Bronchial epithelial cell (primary cell): ENCODE data around the gene TBCCD1. TPM values are rescaled to one million over a fixed set of nuclear protein-coding genes. Genes with fewer than 3 reads are reported as not detected.
A peak's percentile ranks its signal among the peaks of the same experiment; 100 is the strongest.

ENCODE experiments used
- DNase-seq: peaks from one replicate; pipeline ENCODE4 v3.0.0-alpha.2; 2010; ENCODE audit warnings: low read depth
- FAIRE-seq: peaks from 2 replicates; lab custom pipeline; 2011; peaks lifted over from hg19 to GRCh38; lab: Jason Lieb, UNC
- H3K27me3 ChIP-seq: 2 replicates; pipeline ENCODE4 v1.5.1; 2011; ENCODE audit warnings: low read length; ENCODE audit not compliant: control insufficient read depth, insufficient read depth
- H3K36me3 ChIP-seq: 2 replicates; pipeline ENCODE4 v1.5.1; 2011; ENCODE audit warnings: low read length; ENCODE audit not compliant: control insufficient read depth, insufficient read depth
- H3K4me3 ChIP-seq: 2 replicates; pipeline ENCODE4 v1.5.1; 2011; ENCODE audit warnings: mild to moderate bottlenecking, low read depth, low read length, control low read depth
- CTCF ChIP-seq: IDR thresholded peaks from 2 replicates; pipeline ENCODE4 v1.5.1; 2011; ENCODE audit warnings: mild to moderate bottlenecking, moderate library complexity, low read length, control low read depth, inconsistent platforms; ENCODE audit not compliant: insufficient read depth, severe bottlenecking
- total RNA-seq: library from RNA; depleted of rRNA; stranded (reverse); fragments of >200 nt; gene quantifications from 2 replicates; pipeline ENCODE4 v1.2.1, GENCODE V29; 2014

TBCCD1 gene
- total RNA-seq, 1 donor from 2014 or later, result 13.7 TPM

GRCh38 chr3:186530415-186530814 is 36.7 kb downstream of the TBCCD1 start:
- FAIRE-seq (no peak), DNase-seq (no peak)
- Histone ChIP-seq H3K4me3 (no peak overlapping the region), H3K36me3 (no peaks in the 10 kb centered on the region), H3K27me3 (no peaks in the 10 kb centered on the region)
- TF ChIP-seq CTCF, result no peak

GRCh38 chr3:186529201-186529999 is 37.7 kb downstream of the TBCCD1 start:
- H3K27me3 ChIP-seq, result peaks cover 2% of the 10 kb centered on the region
- DNase-seq, result no peak
- FAIRE-seq, result no peak
- H3K36me3 ChIP-seq, result no peaks in the 10 kb centered on the region
- TF ChIP-seq CTCF, result peak; percentile 7
- H3K4me3 ChIP-seq, result no peak overlapping the region

GRCh38 chr3:186526256-186526606 is 40.9 kb downstream of the TBCCD1 start:
- TF ChIP-seq CTCF, result no peak
- H3K36me3 ChIP-seq, result no peaks in the 10 kb centered on the region
- H3K4me3 ChIP-seq, result no peak overlapping the region
- no peak for DNase-seq
- FAIRE-seq, result no peak
- peaks cover 2% of the 10 kb centered on the region for H3K27me3 ChIP-seq

GRCh38 chr3:186525369-186526255 is 41.5 kb downstream of the TBCCD1 start:
- DNase-seq (no peak), FAIRE-seq (no peak)
- H3K27me3 ChIP-seq, result peaks cover 2% of the 10 kb centered on the region
- H3K36me3 ChIP-seq, result no peaks in the 10 kb centered on the region
- TF ChIP-seq CTCF, result no peak
- no peak overlapping the region for H3K4me3 ChIP-seq

- H3K27me3 ChIP-seq, result peaks cover 2% of the 10 kb centered on the region
- no peaks in the 10 kb centered on the region for H3K36me3 ChIP-seq
- no peak for TF ChIP-seq CTCF
- no peak for DNase-seq
- no peak overlapping the region for H3K4me3 ChIP-seq
- no peak for FAIRE-seq
These were observed 42.5 kb downstream of the TBCCD1 start for GRCh38 chr3:186524616-186525015.
